HUDEP-2 (cell line): ENCODE data around the gene GALNT6.
"Not testable (repeated sequence)": the region's sequence is repeated elsewhere in the genome, so short reads cannot be mapped to it uniquely, and the experiment has no call there.

ENCODE experiments used
- DNase-seq, 76 experiments: peaks; one replicate each; lab custom pipeline; 2025; ENCODE audit not compliant: unreplicated experiment in 76 of 76; lab: John Stamatoyannopoulos, UW

Gene GALNT6

GRCh38 chr12:51361161-51362016 is 29.8 kb downstream of the GALNT6 start:
- DNase-seq, result peak in 3 of 76 experiments; percentile 2 to 6 (median 3)

GRCh38 chr12:51360315-51360714 is 30.9 kb downstream of the GALNT6 start:
- no peak for DNase-seq

GRCh38 chr12:51359851-51360250 is 31.4 kb downstream of the GALNT6 start:
- DNase-seq, result no peak

- no peak for DNase-seq
Observed at GRCh38 chr12:51358496-51358895, 32.7 kb downstream of the GALNT6 start.

GRCh38 chr12:51357374-51358047 is 33.7 kb downstream of the GALNT6 start:
- no peak for DNase-seq

- peak in 18 of 76 experiments; percentile 5 to 39 (median 17) for DNase-seq
Observed at GRCh38 chr12:51351913-51352532, 39.2 kb downstream of the GALNT6 start.

- no peak for DNase-seq
Observed at GRCh38 chr12:51349026-51349425, 42.2 kb downstream of the GALNT6 start.

- no peak for DNase-seq
Observed at GRCh38 chr12:51348116-51348515, 43.1 kb downstream of the GALNT6 start.

GRCh38 chr12:51346581-51346980 is 44.6 kb downstream of the GALNT6 start, which contains the start of gene CELA1:
TSS of gene CELA1 (minus strand) at chr12:51346679. CDS start at chr12:51346638, 41 bp downstream.
- no peak for DNase-seq

GRCh38 chr12:51345681-51346080 is 45.5 kb downstream of the GALNT6 start:
- DNase-seq, result no peak

GRCh38 chr12:51343201-51343600 is 48.0 kb downstream of the GALNT6 start:
- DNase-seq, result no peak

- DNase-seq, result no peak
Observed at GRCh38 chr12:51342416-51342815, 48.8 kb downstream of the GALNT6 start.

GRCh38 chr12:51341251-51342007 is 49.8 kb downstream of the GALNT6 start:
- peak in 52 of 76 experiments; percentile 7 to 72 (median 34) for DNase-seq

GRCh38 chr12:51339750-51340149 is 51.5 kb downstream of the GALNT6 start:
- no peak for DNase-seq

- not testable (repeated sequence) for DNase-seq
Observed at GRCh38 chr12:51337336-51337735, 53.9 kb downstream of the GALNT6 start.

GRCh38 chr12:51335931-51336330 is 55.3 kb downstream of the GALNT6 start:
- DNase-seq, result no peak

- DNase-seq, result no peak
Observed at GRCh38 chr12:51334764-51335163, 56.4 kb downstream of the GALNT6 start.

GRCh38 chr12:51333536-51333935 is 57.7 kb downstream of the GALNT6 start:
- no peak for DNase-seq

- DNase-seq, result no peak
Observed at GRCh38 chr12:51330186-51330585, 61.0 kb downstream of the GALNT6 start.

GRCh38 chr12:51329742-51330141 is 61.5 kb downstream of the GALNT6 start:
- no peak for DNase-seq

GRCh38 chr12:51328587-51328986 is 62.6 kb downstream of the GALNT6 start:
- DNase-seq, result no peak
